T47D (cell line): Measurements from ENCODE around the gene COPS8.

Experiments used
- DNase-seq, 2 experiments: peaks; one replicate each; pipeline versions ENCODE4 v3.0.0 to v3.0.0-alpha.2; 2011 to 2012; ENCODE audit warnings: low read depth in 1 of 2, low spot score in 1 of 2
- JUND ChIP-seq: IDR thresholded peaks from 2 replicates; pipeline ENCODE4 v1.6.1; 2012; ENCODE audit warnings: low read depth
- in situ Hi-C: cut with HindIII; loops from 2 replicates; pipeline ENCODE4 v1.10.0; 2016; ENCODE audit warnings: low sequenced_read_pairs, low pct_unique_long_range_greater_than_20kb

Gene COPS8

GRCh38 chr2:237121321-237121720 lies 35.6 kb downstream of the COPS8 start:
- no peak for TF ChIP-seq JUND
- no peak for DNase-seq
- in situ Hi-C loops: no loop called here

GRCh38 chr2:237122214-237122666 lies 36.6 kb downstream of the COPS8 start:
- peak; percentile 33 to 71 for DNase-seq
- in situ Hi-C loops: no loop called here
- TF ChIP-seq JUND: no peak

- no peak for DNase-seq
- in situ Hi-C loops: no loop called here
- TF ChIP-seq JUND: no peak
Measured at GRCh38 chr2:237124820-237125219, 39.1 kb downstream of the COPS8 start.

GRCh38 chr2:237125967-237126366 lies 40.3 kb downstream of the COPS8 start:
- no peak for DNase-seq

GRCh38 chr2:237126519-237127174 lies 41.0 kb downstream of the COPS8 start:
- TF ChIP-seq JUND: no peak
- no peak for DNase-seq
- in situ Hi-C loops: no loop called here

More at GRCh38 chr2:237125967-237126366, 40.3 kb downstream of the COPS8 start:
- in situ Hi-C loops: no loop called here
- TF ChIP-seq JUND: no peak

- DNase-seq: peak in 1 of 2 experiments; percentile 64
- no peak for TF ChIP-seq JUND
Measured at GRCh38 chr2:237128026-237128703, 42.5 kb downstream of the COPS8 start.

GRCh38 chr2:237128845-237129592 lies 43.3 kb downstream of the COPS8 start:
- in situ Hi-C loops: no loop called here
- TF ChIP-seq JUND: no peak
- DNase-seq: no peak

More at GRCh38 chr2:237128026-237128703, 42.5 kb downstream of the COPS8 start:
- in situ Hi-C loops: no loop called here

- no peak for DNase-seq
- TF ChIP-seq JUND: no peak
- in situ Hi-C loops: no loop called here
Measured at GRCh38 chr2:237129625-237130263, 44.1 kb downstream of the COPS8 start.

GRCh38 chr2:237130562-237131421 lies 45.1 kb downstream of the COPS8 start:
- no peak for DNase-seq
- no peak for TF ChIP-seq JUND
- in situ Hi-C loops: no loop called here

GRCh38 chr2:237131749-237132533 lies 46.3 kb downstream of the COPS8 start:
- in situ Hi-C loops: no loop called here
- no peak for DNase-seq
- no peak for TF ChIP-seq JUND

GRCh38 chr2:237132799-237133198 lies 47.1 kb downstream of the COPS8 start:
- no peak for TF ChIP-seq JUND
- DNase-seq: peak in 1 of 2 experiments; percentile 22

More at GRCh38 chr2:237132799-237133198, 47.1 kb downstream of the COPS8 start:
- in situ Hi-C loops: no loop called here
